IPS DF 19.7 (cell line): ENCODE results near the gene P4HA1.

Experiments
- DNase-seq: peaks from one replicate; pipeline ENCODE4 v3.0.0-alpha.2; 2013; ENCODE audit warnings: low read depth, low spot score

The P4HA1 gene

DNA sequence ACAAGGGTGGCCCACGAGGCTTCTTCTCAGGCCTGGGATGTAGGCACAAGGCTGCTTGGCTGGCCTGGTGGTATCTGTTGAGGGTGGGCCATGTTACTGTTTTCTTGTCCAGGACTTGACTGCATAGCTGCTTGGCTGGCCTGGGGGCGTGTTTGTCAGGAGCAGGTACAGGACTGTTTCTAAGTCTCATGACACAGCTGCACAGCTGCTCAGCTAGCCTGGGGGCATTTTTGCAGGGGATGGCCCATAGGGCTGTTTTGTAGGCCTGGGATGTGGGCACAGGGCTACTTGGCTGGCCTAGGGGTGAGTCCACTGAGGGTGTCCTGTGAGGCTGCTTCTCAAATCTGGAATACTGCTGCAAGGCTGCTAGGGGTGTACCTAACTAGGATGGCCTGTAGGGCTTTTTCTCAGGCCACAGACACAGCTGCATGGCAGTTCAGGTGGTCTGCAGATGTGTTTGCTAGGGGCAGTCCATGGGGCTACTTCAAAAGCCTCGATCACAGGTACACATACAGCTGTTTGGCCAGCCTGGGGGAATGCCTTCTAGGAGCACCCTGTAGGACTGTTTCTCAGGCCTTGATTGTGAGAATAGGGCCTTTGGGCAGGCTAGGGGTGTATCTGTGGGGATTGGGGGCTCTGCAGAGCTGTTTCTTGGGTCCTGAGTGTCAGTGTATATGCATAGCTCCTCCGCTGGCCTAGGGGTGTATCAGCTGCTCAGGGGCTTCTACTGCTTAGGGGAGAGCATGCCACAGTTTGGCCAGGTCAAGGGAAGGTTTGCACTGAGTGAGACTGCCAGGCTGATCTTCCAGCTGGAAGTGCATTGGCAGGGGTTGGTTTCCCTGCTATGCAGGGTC is 115.4 kb downstream of the P4HA1 start:
- no peak for DNase-seq

DNA sequence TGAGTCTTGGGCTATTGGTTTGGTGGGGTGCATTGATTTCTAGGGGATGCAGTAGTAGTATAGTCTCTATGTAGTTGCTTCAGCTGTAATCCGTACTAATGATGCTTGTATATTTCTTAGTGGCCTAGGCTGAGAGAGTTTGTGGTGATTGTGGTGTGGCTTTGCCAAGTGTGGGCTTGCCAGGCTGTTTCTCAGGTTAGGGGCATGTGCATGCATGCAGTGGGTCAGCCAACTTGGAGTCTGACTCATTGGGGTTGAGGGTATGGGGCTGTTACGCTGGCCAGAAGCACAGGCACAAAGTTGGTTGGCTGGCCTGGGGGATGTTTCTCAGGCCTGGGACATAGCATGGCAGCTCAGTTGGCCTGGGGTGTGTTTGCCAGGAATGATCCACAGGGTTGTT is 116.3 kb downstream of the P4HA1 start:
- no peak for DNase-seq

DNA sequence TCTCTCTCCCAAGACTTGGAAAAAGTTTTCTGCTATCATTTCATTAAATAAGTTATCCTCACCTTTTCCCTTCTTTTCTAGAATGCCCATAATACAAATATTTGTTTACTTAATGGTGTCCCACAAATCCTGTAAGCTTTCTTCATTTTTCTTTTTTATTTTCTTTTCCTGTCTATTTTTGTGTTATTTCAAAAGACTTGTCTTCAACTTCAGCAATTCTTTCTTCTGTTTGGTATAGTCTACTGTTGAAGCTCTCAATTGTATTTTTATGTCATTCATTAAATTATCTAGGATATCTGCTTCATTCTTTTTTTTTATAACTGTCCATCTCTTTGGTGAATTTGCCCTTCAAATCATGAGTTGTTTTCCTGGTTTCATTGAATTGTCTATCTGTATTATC is 117.0 kb downstream of the P4HA1 start:
- no peak for DNase-seq

DNA sequence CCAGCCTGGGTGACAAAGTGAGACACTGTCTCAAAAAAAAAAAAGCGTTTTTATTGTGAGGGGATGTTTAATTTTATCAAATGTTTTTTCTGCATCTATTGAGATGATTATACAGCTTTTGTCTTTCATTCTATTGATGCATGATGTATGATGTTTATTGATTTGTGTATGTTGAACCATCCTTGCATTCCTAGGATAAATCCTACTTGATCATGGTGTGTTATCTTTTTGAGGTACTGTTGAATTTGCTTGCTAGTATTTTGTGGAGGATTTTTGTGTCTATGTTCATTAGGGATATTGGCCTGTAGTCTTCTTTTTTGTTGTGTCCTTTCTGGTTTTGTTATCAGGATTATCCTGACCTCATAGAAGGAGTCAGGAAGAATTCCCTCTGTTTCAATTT is 119.8 kb downstream of the P4HA1 start:
- DNase-seq = no peak
